Activated T-helper 2 cell treated with anti-CD3 and anti-CD28 coated beads, Interferon-gamma antibody, Interleukin-2, Interleukin-4, amounts not matched to agents 10 μg/mL and 5 μg/mL and 100 μg/mL, durations not matched to agents 14 hours and 24 hours and 36 hours (primary cell): ENCODE data around the gene CACNA2D3. TPM values are rescaled to one million over a fixed set of nuclear protein-coding genes. Genes with fewer than 3 reads are reported as not detected.

Experiments used
- DNase-seq: peaks from one replicate; pipeline ENCODE4 v3.0.0; 2021; ENCODE audit warnings: low spot score
- H3K27ac Mint-ChIP-seq: one replicate; pipeline ENCODE4 v1.8.0; 2021; ENCODE audit warnings: mixed read lengths
- H3K27me3 Mint-ChIP-seq: one replicate; pipeline ENCODE4 v1.8.0; 2021; ENCODE audit warnings: low read depth, mixed read lengths
- H3K36me3 Mint-ChIP-seq: one replicate; pipeline ENCODE4 v1.8.0; 2021; ENCODE audit warnings: low read depth, mixed read lengths
- H3K4me1 Mint-ChIP-seq: one replicate; pipeline ENCODE4 v1.8.0; 2021; ENCODE audit warnings: low read depth, mixed read lengths
- H3K4me3 Mint-ChIP-seq: one replicate; pipeline ENCODE4 v1.8.0; 2021; ENCODE audit warnings: low read depth, mild to moderate bottlenecking, moderate library complexity, mixed read lengths
- H3K9me3 Mint-ChIP-seq: one replicate; pipeline ENCODE4 v1.8.0; 2021; ENCODE audit warnings: mixed read lengths
- intact Hi-C: fragments of 100-400 bp; cut with micrococcal nuclease; formaldehyde crosslinking; loops from one replicate; pipeline ENCODE4 v1.15.1; 2023
- total RNA-seq: library from RNA; stranded (reverse); gene quantifications from 2 replicates; pipeline ENCODE4 v1.2.3, GENCODE V29; 2022

The CACNA2D3 gene
- total RNA-seq, 1 donor from 2014 or later = not detected

DNA sequence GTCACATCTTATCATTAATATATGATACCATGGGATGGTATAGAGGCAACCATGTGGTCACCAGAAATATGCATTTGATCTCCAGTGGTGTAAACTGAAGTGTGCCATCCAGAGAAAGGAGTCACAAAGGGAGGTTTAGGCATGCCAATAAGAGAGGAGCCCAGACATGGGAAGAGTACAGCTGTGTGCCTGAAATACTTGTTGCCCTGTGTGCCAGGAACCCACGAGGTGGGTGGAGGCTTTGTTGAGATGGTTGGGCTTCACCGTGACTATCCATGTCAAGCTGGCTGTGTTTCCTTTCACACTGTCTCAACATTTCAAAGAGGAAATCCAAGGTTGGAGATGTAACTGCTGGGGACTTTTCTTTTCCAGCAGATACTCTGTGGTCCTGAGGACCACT is 43.5 kb downstream of the CACNA2D3 start:
- no peaks in the 10 kb centered on the region for H3K36me3 Mint-ChIP-seq
- no peak overlapping the region for H3K4me3 Mint-ChIP-seq

DNA sequence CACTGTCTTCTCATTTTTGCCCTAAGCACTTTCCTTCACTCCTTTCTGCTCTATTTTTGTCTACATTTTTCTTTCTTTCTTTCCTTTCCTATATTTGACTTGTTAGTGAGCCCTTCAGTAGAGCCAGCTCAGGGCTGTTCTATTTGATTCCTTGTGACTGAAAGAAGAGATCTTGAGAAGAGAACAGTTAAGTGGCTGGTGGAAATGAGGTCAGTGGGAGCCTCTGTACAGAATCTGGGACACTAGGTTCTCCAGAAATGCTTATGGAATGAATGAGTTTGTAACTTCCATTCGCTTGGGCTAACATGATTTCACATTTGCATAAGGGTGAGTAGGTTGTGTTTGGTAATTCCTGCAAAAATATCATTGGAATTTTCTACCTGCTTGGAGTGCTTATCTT is 45.6 kb downstream of the CACNA2D3 start:
- Mint-ChIP-seq H3K27me3 (no peaks in the 10 kb centered on the region), H3K36me3 (no peaks in the 10 kb centered on the region), H3K4me3 (no peak overlapping the region), H3K4me1 (no peaks in the 10 kb centered on the region), H3K9me3 (no peaks in the 10 kb centered on the region), H3K27ac (no peak overlapping the region)
- DNase-seq = no peak
- intact Hi-C loops = no loop called here

More for the DNA sequence above, 43.5 kb downstream of the CACNA2D3 start:
- no peaks in the 10 kb centered on the region for H3K4me1 Mint-ChIP-seq
- H3K27ac Mint-ChIP-seq = no peak overlapping the region
- no peaks in the 10 kb centered on the region for H3K27me3 Mint-ChIP-seq
- intact Hi-C loops = no loop called here
- DNase-seq = no peak
- H3K9me3 Mint-ChIP-seq = no peaks in the 10 kb centered on the region

DNA sequence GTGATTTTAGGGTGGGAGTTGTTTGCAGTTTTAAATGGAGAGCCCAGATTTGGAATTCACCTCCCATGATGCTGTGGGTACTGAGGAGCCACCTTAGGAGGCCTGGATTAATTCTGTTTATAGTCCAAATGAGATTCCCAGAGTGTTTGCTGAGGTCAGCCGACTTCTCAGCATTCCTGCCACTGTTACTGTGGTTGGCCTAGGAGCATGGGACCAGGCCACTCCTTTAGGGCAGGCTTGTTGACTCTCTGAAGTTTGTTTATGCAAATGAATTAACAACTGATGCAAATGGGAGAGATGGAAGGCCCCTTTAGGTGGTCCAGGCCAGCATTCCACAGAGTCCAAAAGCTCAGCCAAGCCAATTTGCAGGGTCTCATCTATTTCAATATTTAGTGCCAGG is 46.1 kb downstream of the CACNA2D3 start:
- Mint-ChIP-seq H3K27ac (no peak overlapping the region), H3K36me3 (no peaks in the 10 kb centered on the region), H3K27me3 (no peaks in the 10 kb centered on the region), H3K9me3 (no peaks in the 10 kb centered on the region), H3K4me1 (no peaks in the 10 kb centered on the region), H3K4me3 (no peak overlapping the region)
- no peak for DNase-seq
- intact Hi-C loops = no loop called here

DNA sequence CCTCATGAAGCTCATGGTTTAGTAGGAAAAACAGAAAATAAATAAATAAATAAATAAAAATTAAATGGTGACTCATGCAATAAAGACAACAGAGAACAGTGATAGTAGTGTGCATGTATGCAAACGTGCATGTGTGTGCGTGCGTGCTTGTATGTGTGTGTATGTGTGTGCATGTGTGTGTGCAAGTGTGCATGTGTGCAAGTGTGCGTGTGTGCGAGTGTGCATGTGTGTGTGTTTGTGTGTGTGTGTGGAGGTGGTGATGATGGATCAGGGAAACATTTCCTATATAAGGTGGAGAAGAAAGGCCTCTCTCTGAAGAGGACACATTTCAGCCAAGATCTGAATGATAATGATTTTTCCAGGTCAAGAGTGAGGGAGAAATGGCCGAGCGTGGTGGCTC is 47.2 kb downstream of the CACNA2D3 start:
- H3K4me3 Mint-ChIP-seq = no peak overlapping the region
- H3K27ac Mint-ChIP-seq = no peak overlapping the region
- no peaks in the 10 kb centered on the region for H3K4me1 Mint-ChIP-seq
- no peaks in the 10 kb centered on the region for H3K9me3 Mint-ChIP-seq
- intact Hi-C loops = no loop called here
- no peaks in the 10 kb centered on the region for H3K36me3 Mint-ChIP-seq
- DNase-seq = no peak
- no peaks in the 10 kb centered on the region for H3K27me3 Mint-ChIP-seq

DNA sequence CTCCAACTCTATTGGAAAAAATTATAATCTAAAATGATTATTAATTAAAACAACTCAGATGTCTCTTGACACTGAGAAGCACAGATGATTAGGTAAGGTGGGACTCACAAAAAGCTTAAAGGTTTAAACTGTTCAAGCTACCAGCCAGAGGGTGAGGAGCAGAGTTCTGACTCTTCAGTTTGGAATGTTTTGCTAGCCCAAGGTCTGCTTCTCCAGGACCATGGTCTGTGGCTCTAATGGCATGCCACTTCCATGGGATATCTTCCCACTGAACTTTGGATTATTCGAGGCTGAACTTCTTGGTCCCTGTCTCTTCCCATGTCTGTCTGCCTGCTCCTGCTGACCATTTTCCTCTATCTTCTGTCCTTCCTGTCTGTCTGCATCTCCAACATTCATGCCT is 49.2 kb downstream of the CACNA2D3 start:
- Mint-ChIP-seq H3K4me3 (no peak overlapping the region), H3K9me3 (no peaks in the 10 kb centered on the region)
- intact Hi-C loops = no loop called here

DNA sequence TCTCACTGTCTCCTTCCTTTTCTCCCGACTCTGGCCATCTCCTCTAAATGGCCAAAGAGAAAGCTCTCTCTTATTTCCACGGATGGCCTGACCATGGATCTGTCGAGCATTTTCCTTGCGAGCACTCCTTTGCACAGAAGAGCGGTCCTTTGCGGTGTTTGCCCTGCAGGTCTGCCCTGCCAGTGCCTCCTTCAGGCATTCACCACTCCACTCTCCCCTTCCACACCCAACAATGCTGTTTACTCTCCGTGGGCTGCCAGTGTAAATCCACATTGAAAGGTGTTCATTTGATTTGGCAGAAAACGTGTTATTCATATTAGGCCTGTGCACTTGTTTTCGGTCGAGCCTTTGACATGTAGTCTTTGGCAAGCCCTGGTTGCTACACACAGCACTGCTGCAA is 49.6 kb downstream of the CACNA2D3 start:
- Mint-ChIP-seq H3K9me3 (no peaks in the 10 kb centered on the region), H3K4me1 (no peaks in the 10 kb centered on the region), H3K27ac (no peak overlapping the region), H3K27me3 (no peaks in the 10 kb centered on the region), H3K4me3 (no peak overlapping the region), H3K36me3 (no peaks in the 10 kb centered on the region)
- DNase-seq = no peak
- intact Hi-C loops = no loop called here

More for the DNA sequence above, 49.2 kb downstream of the CACNA2D3 start:
- no peaks in the 10 kb centered on the region for H3K4me1 Mint-ChIP-seq
- no peak overlapping the region for H3K27ac Mint-ChIP-seq
- H3K27me3 Mint-ChIP-seq = no peaks in the 10 kb centered on the region
- DNase-seq = no peak
- no peaks in the 10 kb centered on the region for H3K36me3 Mint-ChIP-seq

DNA sequence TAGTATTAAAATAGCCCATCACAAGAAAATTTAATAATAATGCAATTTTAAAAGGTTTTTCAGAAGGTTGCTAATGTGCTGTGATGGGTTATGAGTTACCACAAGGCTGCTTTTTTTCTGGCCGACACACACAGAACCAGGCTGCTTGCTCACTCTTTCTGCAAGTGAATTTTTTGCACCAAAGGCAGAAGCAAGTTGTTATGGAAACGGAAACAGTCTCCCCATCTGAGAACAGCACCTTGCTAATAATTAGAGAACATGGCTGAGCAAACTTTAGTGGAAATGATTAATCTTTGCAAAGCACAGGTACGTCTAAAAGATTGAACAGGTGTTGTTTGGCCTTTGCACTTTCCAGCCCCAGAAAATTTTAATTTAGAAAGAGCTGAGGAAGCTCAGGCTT is 51.0 kb downstream of the CACNA2D3 start:
- intact Hi-C loops = no loop called here

DNA sequence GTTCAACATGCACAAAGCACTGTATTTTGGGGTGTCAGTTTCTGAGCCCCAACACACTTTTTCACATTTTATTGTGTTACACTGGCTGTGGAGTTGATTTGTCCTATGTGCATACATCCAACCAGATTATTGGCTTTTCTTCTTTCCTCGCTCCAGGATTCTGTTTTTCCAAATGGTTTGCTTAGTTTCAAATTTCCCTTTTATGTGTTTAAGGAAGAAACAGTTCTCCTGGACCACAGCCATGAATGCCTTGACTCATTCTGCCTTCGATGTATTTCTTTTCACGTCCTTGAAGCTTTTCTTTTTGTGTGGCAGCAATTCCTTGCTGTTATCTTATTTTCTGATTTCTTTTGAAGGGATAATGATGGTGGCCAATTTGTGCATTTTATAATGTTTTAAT is 53.8 kb downstream of the CACNA2D3 start:
- Mint-ChIP-seq H3K4me1 (no peaks in the 10 kb centered on the region), H3K36me3 (no peaks in the 10 kb centered on the region)
- intact Hi-C loops = no loop called here

More for the DNA sequence above, 51.0 kb downstream of the CACNA2D3 start:
- Mint-ChIP-seq H3K4me1 (no peaks in the 10 kb centered on the region), H3K36me3 (no peaks in the 10 kb centered on the region), H3K27me3 (no peaks in the 10 kb centered on the region), H3K9me3 (no peaks in the 10 kb centered on the region), H3K27ac (no peak overlapping the region), H3K4me3 (no peak overlapping the region)
- no peak for DNase-seq

DNA sequence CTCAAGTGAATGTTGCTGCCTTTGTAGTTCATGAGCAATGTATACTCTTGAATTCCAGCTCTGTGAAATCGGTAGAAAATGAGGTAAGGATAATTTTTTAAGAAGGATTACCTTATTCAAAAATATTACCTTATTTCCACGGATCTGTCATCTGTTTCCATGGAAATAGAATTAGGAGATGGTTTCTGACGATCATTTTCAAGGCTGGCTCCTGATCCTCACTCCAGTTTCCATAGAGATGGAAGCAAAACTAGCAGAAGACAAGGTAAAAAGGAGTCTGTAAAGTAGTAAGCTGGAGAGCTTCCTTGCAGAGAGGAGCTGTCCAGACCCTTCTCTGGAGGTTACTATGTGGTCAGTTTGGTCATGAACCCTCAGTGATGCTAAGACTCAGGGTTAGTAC is 55.5 kb downstream of the CACNA2D3 start:
- no peaks in the 10 kb centered on the region for H3K9me3 Mint-ChIP-seq
- intact Hi-C loops = no loop called here
- no peak for DNase-seq
- no peaks in the 10 kb centered on the region for H3K4me1 Mint-ChIP-seq
- H3K27ac Mint-ChIP-seq = no peak overlapping the region
- H3K4me3 Mint-ChIP-seq = no peak overlapping the region
- no peaks in the 10 kb centered on the region for H3K27me3 Mint-ChIP-seq
- no peaks in the 10 kb centered on the region for H3K36me3 Mint-ChIP-seq

More for the DNA sequence above, 53.8 kb downstream of the CACNA2D3 start:
- Mint-ChIP-seq H3K4me3 (no peak overlapping the region), H3K27me3 (no peaks in the 10 kb centered on the region), H3K27ac (no peak overlapping the region), H3K9me3 (no peaks in the 10 kb centered on the region)
- no peak for DNase-seq

DNA sequence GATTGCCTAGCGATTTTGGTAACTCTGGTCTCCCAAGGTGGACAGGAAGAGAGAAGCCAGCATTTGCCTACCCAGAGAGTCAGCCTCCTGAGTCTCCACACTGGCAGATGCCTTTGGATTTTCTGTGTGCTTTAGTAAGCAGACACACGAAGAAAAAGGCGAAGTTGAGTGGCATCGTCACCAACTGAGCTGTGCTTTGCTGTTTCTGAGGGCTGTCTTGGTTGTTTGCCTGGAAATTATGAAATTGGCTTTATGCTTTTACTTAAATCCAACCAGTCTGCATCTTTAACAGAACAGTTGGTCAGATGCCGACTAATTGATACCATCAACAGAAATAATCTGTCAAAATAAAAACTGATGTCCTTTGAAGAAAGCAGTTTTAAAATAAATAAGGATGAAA is 56.0 kb downstream of the CACNA2D3 start:
- Mint-ChIP-seq H3K27me3 (no peaks in the 10 kb centered on the region), H3K4me1 (no peaks in the 10 kb centered on the region), H3K9me3 (no peaks in the 10 kb centered on the region), H3K4me3 (no peak overlapping the region), H3K27ac (no peak overlapping the region), H3K36me3 (no peaks in the 10 kb centered on the region)
- DNase-seq = no peak
- intact Hi-C loops = no loop called here

DNA sequence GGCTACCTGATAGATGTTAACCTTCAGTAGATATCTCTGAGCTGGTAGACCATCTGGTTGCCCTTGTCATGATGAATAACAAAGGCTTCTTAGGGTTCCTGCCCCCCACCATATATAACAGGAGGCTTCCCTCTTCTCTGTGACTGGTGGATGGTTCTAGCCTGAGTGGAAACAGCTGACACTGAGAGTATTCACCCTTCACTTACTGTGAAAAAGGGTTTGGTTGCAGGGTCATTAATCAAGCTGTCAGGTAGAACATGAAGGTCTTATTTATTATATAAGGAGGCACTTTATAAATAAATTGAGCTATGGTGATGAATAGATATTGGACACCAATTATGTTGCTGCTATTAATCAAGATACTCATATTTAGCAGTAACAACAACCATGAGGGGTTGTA is 58.6 kb downstream of the CACNA2D3 start:
- no peak overlapping the region for H3K4me3 Mint-ChIP-seq
- no peaks in the 10 kb centered on the region for H3K27me3 Mint-ChIP-seq
- H3K4me1 Mint-ChIP-seq = no peaks in the 10 kb centered on the region
- intact Hi-C loops = no loop called here
- no peak overlapping the region for H3K27ac Mint-ChIP-seq
- H3K9me3 Mint-ChIP-seq = no peaks in the 10 kb centered on the region
- DNase-seq = no peak
- H3K36me3 Mint-ChIP-seq = no peaks in the 10 kb centered on the region

DNA sequence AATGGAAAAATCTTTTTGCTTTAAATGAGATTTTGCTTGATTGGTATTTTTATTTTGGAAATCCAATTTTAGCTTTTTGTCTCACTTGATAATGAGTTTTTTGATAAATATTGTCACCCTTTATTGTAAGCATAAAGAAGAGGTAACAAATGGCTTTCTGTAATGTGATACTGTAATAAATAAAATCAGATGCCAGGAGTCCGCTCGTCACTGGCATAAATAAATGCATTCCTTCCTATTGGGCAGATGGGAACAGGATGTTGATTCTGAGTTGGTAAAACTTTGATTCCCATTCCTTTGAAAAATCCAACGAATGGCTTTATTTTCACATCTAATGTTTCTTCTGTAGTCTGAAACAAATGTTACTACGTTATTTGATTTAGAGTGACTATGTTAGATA is 59.9 kb downstream of the CACNA2D3 start:
- Mint-ChIP-seq H3K36me3 (no peaks in the 10 kb centered on the region), H3K9me3 (no peaks in the 10 kb centered on the region), H3K4me3 (no peak overlapping the region), H3K27ac (no peak overlapping the region), H3K27me3 (no peaks in the 10 kb centered on the region), H3K4me1 (no peaks in the 10 kb centered on the region)
- intact Hi-C loops = no loop called here
- DNase-seq = no peak

DNA sequence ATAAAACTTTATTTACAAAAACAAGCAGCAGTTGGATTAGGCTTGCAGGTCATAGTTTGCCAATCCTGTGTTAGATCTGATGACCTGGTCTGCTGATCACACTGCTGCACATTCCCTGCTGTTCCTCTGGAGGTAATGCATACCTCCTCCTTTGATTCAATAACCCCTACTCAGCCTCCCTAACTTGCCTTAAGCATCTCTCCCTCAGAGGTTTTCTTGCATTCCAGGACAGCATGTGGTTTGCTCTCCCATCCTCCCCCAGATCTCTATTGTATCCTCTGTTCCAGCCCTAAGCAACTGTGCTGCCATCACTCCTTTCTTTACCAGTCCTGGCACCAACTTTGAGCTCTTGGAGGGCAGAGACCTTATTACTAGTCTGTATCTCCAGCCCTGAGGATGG is 63.4 kb downstream of the CACNA2D3 start:
- no peaks in the 10 kb centered on the region for H3K4me1 Mint-ChIP-seq
- no peak for DNase-seq
- no peak overlapping the region for H3K27ac Mint-ChIP-seq
- no peaks in the 10 kb centered on the region for H3K36me3 Mint-ChIP-seq
- H3K27me3 Mint-ChIP-seq = no peaks in the 10 kb centered on the region
- H3K4me3 Mint-ChIP-seq = no peak overlapping the region
- intact Hi-C loops = no loop called here
- H3K9me3 Mint-ChIP-seq = peaks cover 7% of the 10 kb centered on the region

DNA sequence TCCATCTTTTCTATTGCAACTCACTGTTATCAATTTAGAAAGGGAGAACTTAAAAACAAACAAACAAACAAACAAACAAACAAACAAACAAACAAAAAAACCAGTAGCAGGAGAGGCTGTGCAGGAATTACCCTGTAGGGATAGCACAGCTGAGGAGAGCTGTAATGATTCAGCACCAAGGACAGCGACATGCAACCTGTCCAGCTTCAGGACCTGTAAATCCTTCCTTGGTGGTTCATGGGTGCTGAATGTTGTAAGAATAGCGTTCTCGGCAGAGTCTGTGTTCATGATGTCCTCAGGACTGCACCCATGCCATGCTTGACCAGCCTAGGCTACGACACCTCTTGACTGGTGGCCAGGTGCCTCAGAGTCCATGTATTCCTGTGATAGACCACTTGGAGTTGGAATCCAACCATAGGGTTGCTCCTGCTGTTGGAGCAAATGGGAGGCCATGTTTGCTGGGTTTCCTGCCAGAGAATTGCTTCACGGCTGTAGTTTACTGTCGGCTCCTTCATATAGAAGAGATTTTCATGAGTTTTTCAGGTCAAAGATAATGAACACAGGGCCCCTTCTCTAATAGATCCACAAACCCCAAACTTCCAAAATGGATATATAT is 65.9 kb downstream of the CACNA2D3 start:
- Mint-ChIP-seq H3K27ac (no peak overlapping the region), H3K9me3 (peaks cover 7% of the 10 kb centered on the region), H3K36me3 (no peaks in the 10 kb centered on the region), H3K4me1 (no peaks in the 10 kb centered on the region), H3K4me3 (no peak overlapping the region), H3K27me3 (no peaks in the 10 kb centered on the region)
- intact Hi-C loops = no loop called here
- peak; percentile 14 for DNase-seq
